OCI-LY7 (cell line): ENCODE results near the gene ATG9A. TPM values are rescaled to one million over a fixed set of nuclear protein-coding genes. Genes with fewer than 3 reads are reported as not detected.

Experiments
- BruUV-seq: library from RNA; stranded (reverse); fragments of 400-500 nt; replicated peaks from 2 replicates; lab custom pipeline; 2021; lab: Mats Ljungman, UMichigan
- CTCF ChIA-PET: fragments of 300-600 bp; sonication (Branson Sonifier 250); formaldehyde crosslinking; loops from one replicate; lab custom pipeline; 2022; ENCODE audit warnings: antibody characterized with exemption; ENCODE audit not compliant: unreplicated experiment; lab: Charles Lee
- POLR2A ChIA-PET: fragments of 300-600 bp; sonication (Branson Sonifier 250); formaldehyde crosslinking; loops from one replicate; lab custom pipeline; 2022; ENCODE audit warnings: antibody characterized with exemption; lab: Charles Lee
- DNase-seq: peaks from one replicate; pipeline ENCODE4 v3.0.0-alpha.2; 2015; ENCODE audit warnings: low spot score
- H2AFZ ChIP-seq: fragments of 200-600 bp; sonication (generic), shearing (Covaris generic); 2 replicates; pipeline ENCODE4 v1.6.1; 2014; ENCODE audit warnings: mild to moderate bottlenecking, antibody characterized with exemption, low read length, moderate library complexity
- H3K27ac ChIP-seq: fragments of 200-600 bp; sonication (generic); 2 replicates; pipeline ENCODE4 v1.5.1; 2014; ENCODE audit warnings: mixed run types, low read depth, mild to moderate bottlenecking, moderate library complexity, low read length, inconsistent platforms; ENCODE audit not compliant: poor library complexity, severe bottlenecking
- H3K36me3 ChIP-seq: fragments of 200-600 bp; sonication (generic); 2 replicates; pipeline ENCODE4 v1.6.1; 2014; ENCODE audit warnings: mild to moderate bottlenecking, antibody characterized with exemption, low read length, moderate library complexity, mixed read lengths; ENCODE audit not compliant: insufficient read depth
- H3K4me1 ChIP-seq: fragments of 200-600 bp; sonication (generic); 2 replicates; pipeline ENCODE4 v1.5.1; 2014; ENCODE audit warnings: mild to moderate bottlenecking, low read length; ENCODE audit not compliant: insufficient read depth, poor library complexity, severe bottlenecking
- H3K4me2 ChIP-seq: fragments of 200-600 bp; sonication (generic); 2 replicates; pipeline ENCODE4 v1.6.1; 2014; ENCODE audit warnings: mild to moderate bottlenecking, low read length
- H3K4me3 ChIP-seq: fragments of 200-600 bp; sonication (generic); 2 replicates; pipeline ENCODE4 v1.5.1; 2014; ENCODE audit warnings: mild to moderate bottlenecking, low read depth, low read length; ENCODE audit not compliant: poor library complexity, severe bottlenecking
- H3K79me2 ChIP-seq: fragments of 200-600 bp; sonication (generic); 2 replicates; pipeline ENCODE4 v1.6.1; 2016; ENCODE audit warnings: low read depth, mild to moderate bottlenecking, low read length, moderate library complexity, mixed read lengths; ENCODE audit not compliant: insufficient read depth
- H3K9me2 ChIP-seq: fragments of 200-600 bp; sonication (generic); 2 replicates; pipeline ENCODE4 v1.6.1; 2016; ENCODE audit warnings: mild to moderate bottlenecking, low read length, mixed read lengths; ENCODE audit not compliant: insufficient read depth
- H3K9me3 ChIP-seq: fragments of 200-600 bp; sonication (generic); 2 replicates; pipeline ENCODE4 v1.6.1; 2014; ENCODE audit warnings: mild to moderate bottlenecking, mixed run types, low read length, mixed read lengths
- H4K20me1 ChIP-seq: fragments of 200-600 bp; sonication (generic); 2 replicates; pipeline ENCODE4 v1.6.1; 2014; ENCODE audit warnings: mild to moderate bottlenecking, antibody characterized with exemption, low read length, moderate library complexity, mixed read lengths; ENCODE audit not compliant: insufficient read depth
- EZH2phosphoT487 ChIP-seq: fragments of 200-600 bp; sonication (generic); IDR thresholded peaks from 2 replicates; pipeline ENCODE4 v1.6.1; 2018; ENCODE audit warnings: low read depth, borderline replicate concordance, mild to moderate bottlenecking, mixed run types, antibody characterized with exemption, low read length, moderate library complexity, mixed read lengths
- intact Hi-C: fragments of 100-400 bp; cut with micrococcal nuclease; formaldehyde crosslinking; loops from one replicate; pipeline ENCODE4 v1.10.0; 2022; ENCODE audit not compliant: unreplicated experiment
- total RNA-seq, 2 experiments: library from RNA; depleted of rRNA in 1 of 2; stranded (reverse); fragments of >200 nt in 1 of 2; shearing (Covaris generic) in 1 of 2; gene quantifications; 2 replicates each; pipeline ENCODE4 v1.2.3, GENCODE V29; 2014 to 2022
- TF ChIP-seq, protein P1 (sequence below): fragments of 200-600 bp; sonication (generic); conservative IDR thresholded peaks from 2 replicates; pipeline ENCODE4 v1.5.1; 2014; ENCODE audit warnings: mild to moderate bottlenecking, antibody characterized with exemption, low read length, moderate library complexity, mixed read lengths

Gene ATG9A
- total RNA-seq, 2 experiments from 2014 or later: 22.2 to 23.4 TPM

DNA sequence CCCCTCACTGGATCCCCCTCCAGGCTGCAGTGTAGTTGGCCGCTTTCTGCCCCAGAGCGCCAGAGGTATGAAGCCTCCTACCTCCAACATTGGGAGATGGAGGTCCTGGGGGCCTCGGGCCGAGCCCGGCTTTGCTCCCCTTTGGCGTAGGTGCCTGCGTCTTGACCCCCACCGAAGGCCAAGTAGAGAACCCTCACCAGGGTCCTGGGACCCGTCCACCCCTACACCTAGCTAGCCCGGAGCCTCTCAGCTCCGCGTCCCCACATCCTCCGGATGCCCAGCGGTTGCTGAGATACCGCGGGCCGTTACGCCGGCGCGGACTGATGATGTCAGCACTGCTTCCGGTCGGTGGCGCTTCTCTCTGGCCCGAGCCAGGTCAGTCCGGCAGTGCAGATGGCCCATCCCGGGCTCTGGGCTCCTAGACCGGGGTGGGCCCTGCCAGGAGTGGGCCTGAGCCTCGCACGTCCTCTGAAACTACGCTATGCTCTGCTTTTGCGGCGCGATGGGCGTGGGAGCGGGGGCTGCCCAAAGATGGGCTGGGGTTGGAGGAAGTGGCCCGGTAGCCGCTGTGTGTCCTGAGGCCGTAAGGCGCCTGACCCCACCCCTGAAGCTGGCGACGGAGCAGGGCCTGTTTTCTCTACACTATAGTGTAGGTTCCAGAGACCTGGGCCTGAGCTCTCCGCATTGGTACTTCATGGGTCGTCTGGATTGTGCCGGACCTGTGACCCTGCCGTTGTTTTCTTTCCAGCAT lies 15.9 kb upstream of the ATG9A start, which contains the start of the genes GLB1L and STK16:
Gene GLB1L (minus strand): TSS at position 297 of the 751 bp plus-strand sequence. CDS start 1,871 bp downstream, outside the sequence.
Gene STK16 (plus strand): TSS at position 332 of the 751 bp plus-strand sequence. CDS start 521 bp downstream, outside the sequence.
- no peak for TF ChIP-seq EZH2phosphoT487
- TF ChIP-seq, protein P1, sequence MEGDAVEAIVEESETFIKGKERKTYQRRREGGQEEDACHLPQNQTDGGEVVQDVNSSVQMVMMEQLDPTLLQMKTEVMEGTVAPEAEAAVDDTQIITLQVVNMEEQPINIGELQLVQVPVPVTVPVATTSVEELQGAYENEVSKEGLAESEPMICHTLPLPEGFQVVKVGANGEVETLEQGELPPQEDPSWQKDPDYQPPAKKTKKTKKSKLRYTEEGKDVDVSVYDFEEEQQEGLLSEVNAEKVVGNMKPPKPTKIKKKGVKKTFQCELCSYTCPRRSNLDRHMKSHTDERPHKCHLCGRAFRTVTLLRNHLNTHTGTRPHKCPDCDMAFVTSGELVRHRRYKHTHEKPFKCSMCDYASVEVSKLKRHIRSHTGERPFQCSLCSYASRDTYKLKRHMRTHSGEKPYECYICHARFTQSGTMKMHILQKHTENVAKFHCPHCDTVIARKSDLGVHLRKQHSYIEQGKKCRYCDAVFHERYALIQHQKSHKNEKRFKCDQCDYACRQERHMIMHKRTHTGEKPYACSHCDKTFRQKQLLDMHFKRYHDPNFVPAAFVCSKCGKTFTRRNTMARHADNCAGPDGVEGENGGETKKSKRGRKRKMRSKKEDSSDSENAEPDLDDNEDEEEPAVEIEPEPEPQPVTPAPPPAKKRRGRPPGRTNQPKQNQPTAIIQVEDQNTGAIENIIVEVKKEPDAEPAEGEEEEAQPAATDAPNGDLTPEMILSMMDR: no peak
- Histone ChIP-seq H3K9me2 (no peaks in the 10 kb centered on the region), H3K4me2 (peak within 1 kb of the TSS; percentile 93), H3K27ac (peak within 1 kb of the TSS; percentile 96), H3K79me2 (peaks cover 31% of the 10 kb centered on the region; the same call in 1 of the 2 replicates), H3K9me3 (no peaks in the 10 kb centered on the region), H3K4me1 (peaks cover 54% of the 10 kb centered on the region), H2AFZ (peak within 1 kb of the TSS; percentile 75), H3K36me3 (peaks cover 33% of the 10 kb centered on the region), H4K20me1 (no peaks in the 10 kb centered on the region), H3K4me3 (peak within 1 kb of the TSS; percentile 84)
- ChIA-PET CTCF (interaction anchor here (0.5 to 1.0 kb wide), 3 partner anchors 50 to 243 kb away, joined by 3 to 10 read pairs (median 3); no protein-coding TSS in a partner anchor), POLR2A (interaction anchor here (0.5 to 2.7 kb wide), 14 partner anchors 8 to 143 kb away, joined by 3 to 28 read pairs (median 4); partner anchors contain the start of genes ANKZF1, ATG9A, CNPPD1 and DNAJB2)
- peak; percentile 94 for DNase-seq
- TSS peak; percentile 85 for BruUV-seq
- intact Hi-C loops: loop anchor here (1.0 kb wide), 1 partner anchor 38 kb away; no protein-coding TSS in a partner anchor

DNA sequence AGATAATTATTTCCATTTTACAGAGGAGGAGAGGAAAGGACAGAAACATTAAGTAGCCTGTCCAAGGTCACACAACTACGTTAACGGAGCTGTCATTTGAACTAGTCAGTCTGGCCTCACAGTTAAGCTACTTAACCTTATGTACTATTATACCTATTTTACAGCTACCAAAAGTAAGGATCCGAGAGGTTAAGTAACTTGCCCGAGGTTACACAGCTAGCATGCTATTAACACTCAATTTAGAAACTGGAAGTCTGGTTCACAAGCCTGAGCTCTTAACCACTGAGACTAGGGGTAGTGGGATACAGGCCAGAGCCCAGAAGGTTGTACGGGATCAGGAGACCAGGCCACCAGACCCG lies 15.3 kb upstream of the ATG9A start:
- Histone ChIP-seq H4K20me1 (no peaks in the 10 kb centered on the region), H3K27ac (peak overlapping the region; percentile 96), H2AFZ (peak overlapping the region; percentile 75; the same call in 1 of the 2 replicates), H3K4me2 (peak overlapping the region; percentile 93), H3K9me2 (no peaks in the 10 kb centered on the region), H3K79me2 (peaks cover 31% of the 10 kb centered on the region; the same call in 1 of the 2 replicates), H3K4me3 (peak overlapping the region; percentile 84), H3K4me1 (peaks cover 48% of the 10 kb centered on the region), H3K9me3 (no peaks in the 10 kb centered on the region), H3K36me3 (peaks cover 27% of the 10 kb centered on the region)
- intact Hi-C loops: loop anchor here (1.0 kb wide), 1 partner anchor 37 kb away; no protein-coding TSS in a partner anchor
- TF ChIP-seq, protein P1: no peak
- TF ChIP-seq EZH2phosphoT487: no peak
- no peak for DNase-seq
- ChIA-PET CTCF (interaction anchor here (0.9 kb wide), 1 partner anchor 50 kb away, joined by 3 read pairs; no protein-coding TSS in a partner anchor), POLR2A (interaction anchor here (1.0 to 2.7 kb wide), 8 partner anchors 8 to 68 kb away, joined by 4 to 28 read pairs (median 8); partner anchors contain the start of genes ANKZF1, ATG9A, CNPPD1 and DNAJB2)
- BruUV-seq: no TSS peak
